Measurements from ENCODE around the gene MPP1.

DNA sequence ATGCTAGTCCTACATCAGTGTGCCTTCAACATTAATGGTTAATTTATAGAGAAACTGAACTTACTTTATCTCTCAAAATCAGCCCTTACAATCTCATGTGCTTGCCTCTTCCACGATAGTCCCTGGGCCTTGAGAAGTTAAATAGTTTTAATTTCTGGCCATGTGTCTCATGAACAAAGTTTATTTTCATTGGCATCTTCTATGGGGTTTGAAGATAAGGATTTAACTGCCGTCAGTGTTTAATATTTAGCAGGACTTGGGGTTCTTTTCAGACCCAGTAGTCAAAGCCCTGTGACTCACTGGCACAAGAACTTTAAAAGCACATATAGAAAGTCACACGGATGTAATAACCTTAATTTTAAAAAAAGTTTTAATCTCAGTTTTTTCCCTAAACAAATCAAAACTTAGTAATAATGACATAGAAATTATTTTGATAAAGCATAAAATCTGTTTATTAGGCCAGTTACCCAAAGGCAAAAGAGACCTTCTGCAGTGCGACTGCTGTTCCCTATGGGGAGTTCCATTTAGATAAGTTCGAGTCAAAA, 10.1 kb upstream of the MPP1 start:
- TF ChIP-seq EP300 (IDR thresholded peaks at IDR 0.05; ENCODE audit: borderline replicate concordance) = no peak
- TF ChIP-seq REST (IDR thresholded peaks at IDR 0.05; ENCODE audit: low read depth) = no peak
- no peak for TF ChIP-seq TEAD4 (IDR thresholded peaks at IDR 0.05)
- no peak for TF ChIP-seq YY1 (IDR thresholded peaks at IDR 0.05; ENCODE audit: low read depth)
- TF ChIP-seq CEBPB (IDR thresholded peaks at IDR 0.05) = no peak
